LNCAP (cell line): ENCODE results near the gene PROSER2.

Experiments
- TF ChIP-seq, protein P1 (sequence below): fragments of 450-650 bp; IDR thresholded peaks from 2 replicates; pipeline ENCODE4 v1.5.1; 2017; ENCODE audit warnings: mild to moderate bottlenecking

Gene PROSER2

GRCh38 chr10:11849911-11850310 lies 26.8 kb downstream of the PROSER2 start:
- TF ChIP-seq, protein P1, sequence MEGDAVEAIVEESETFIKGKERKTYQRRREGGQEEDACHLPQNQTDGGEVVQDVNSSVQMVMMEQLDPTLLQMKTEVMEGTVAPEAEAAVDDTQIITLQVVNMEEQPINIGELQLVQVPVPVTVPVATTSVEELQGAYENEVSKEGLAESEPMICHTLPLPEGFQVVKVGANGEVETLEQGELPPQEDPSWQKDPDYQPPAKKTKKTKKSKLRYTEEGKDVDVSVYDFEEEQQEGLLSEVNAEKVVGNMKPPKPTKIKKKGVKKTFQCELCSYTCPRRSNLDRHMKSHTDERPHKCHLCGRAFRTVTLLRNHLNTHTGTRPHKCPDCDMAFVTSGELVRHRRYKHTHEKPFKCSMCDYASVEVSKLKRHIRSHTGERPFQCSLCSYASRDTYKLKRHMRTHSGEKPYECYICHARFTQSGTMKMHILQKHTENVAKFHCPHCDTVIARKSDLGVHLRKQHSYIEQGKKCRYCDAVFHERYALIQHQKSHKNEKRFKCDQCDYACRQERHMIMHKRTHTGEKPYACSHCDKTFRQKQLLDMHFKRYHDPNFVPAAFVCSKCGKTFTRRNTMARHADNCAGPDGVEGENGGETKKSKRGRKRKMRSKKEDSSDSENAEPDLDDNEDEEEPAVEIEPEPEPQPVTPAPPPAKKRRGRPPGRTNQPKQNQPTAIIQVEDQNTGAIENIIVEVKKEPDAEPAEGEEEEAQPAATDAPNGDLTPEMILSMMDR, result no peak

DNA sequence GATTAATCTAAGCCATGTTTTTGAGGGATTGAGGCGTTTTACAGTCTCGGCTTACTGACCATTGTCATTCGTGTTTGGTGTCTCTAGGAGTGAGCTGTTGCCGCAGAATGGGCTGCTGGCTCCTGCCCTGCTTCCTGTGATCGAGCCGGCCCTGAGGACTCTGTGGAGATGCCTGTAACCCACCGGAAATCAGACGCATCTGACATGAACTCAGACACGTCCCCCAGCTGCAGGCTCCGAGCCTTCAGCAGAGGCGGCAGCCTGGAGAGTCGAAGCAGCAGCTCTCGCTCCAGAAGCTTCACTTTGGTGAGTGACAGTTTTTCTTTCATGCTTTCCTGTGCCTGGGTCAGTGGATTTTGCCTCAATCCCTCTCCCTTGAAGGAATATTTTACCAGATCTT lies 28.8 kb downstream of the PROSER2 start:
- TF ChIP-seq, protein P1, result no peak

- TF ChIP-seq, protein P1, result no peak
Observed at GRCh38 chr10:11853468-11853867, 30.3 kb downstream of the PROSER2 start.

- TF ChIP-seq, protein P1, result no peak
Observed at GRCh38 chr10:11854301-11854700, 31.1 kb downstream of the PROSER2 start.

- TF ChIP-seq, protein P1, result no peak
Observed at GRCh38 chr10:11856089-11856488, 32.9 kb downstream of the PROSER2 start.

DNA sequence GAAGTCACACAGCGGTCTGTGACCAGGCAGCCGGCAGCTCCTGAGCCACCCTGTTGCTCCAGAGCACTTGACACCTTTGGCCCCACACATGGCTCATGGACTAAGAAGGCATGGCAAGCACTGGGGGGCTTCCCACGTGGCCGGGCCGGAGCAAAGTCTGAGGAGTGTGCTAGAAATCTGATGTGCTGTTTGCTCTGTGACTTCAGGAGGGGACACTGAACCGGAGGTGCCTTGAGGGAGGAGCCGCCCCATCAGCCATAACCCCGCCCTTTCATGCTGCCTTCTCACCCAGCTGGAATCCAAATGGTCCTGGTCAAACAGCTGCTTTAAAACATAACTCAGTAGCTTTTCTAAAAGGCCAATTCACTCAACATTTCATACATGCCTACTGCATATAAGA lies 33.5 kb downstream of the PROSER2 start:
- TF ChIP-seq, protein P1, result no peak

DNA sequence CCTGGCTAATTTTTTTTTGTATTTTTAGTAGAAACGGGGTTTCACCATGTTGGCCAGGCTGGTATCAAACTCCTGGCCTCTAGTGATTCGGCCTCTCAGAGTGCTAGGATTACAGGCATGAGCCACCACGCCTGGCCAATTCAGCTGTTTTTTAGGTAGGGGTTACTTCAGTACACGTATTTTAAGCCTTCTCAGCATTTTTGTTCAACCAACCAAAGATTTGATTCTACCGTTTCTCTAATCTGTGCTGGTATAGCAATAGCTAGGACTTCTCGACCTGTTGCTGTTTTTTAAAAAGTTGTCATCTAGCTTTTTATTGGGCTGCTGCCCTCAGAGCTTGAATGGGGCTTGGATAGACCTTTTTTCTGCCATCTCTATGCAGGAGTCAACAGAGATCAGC lies 34.9 kb downstream of the PROSER2 start:
- TF ChIP-seq, protein P1, result no peak

GRCh38 chr10:11861341-11861740 lies 38.2 kb downstream of the PROSER2 start:
- TF ChIP-seq, protein P1, result no peak
